K562 (cell line): ENCODE data around the gene GSS. TPM values are rescaled to one million over a fixed set of nuclear protein-coding genes. Genes with fewer than 3 reads are reported as not detected.

Experiments used
- CBX2 ChIP-seq: fragments of 200-600 bp; sonication (generic); IDR thresholded peaks from one replicate; pipeline ENCODE4 v1.6.1; 2012; ENCODE audit warnings: mild to moderate bottlenecking, low read length, inconsistent platforms; ENCODE audit not compliant: insufficient read depth, poor library complexity, severe bottlenecking
- E2F5 ChIP-seq: sonication (generic); formaldehyde crosslinking; IDR thresholded peaks from 2 replicates; pipeline ENCODE4 v1.8.0; 2022; ENCODE audit warnings: mild to moderate bottlenecking, missing genetic modification reagents
- ELF4 ChIP-seq: fragments of 450-650 bp; formaldehyde crosslinking; IDR thresholded peaks from 2 replicates; pipeline ENCODE4 v1.4.0; 2022; ENCODE audit warnings: missing genetic modification characterization
- FOXA3 ChIP-seq, 2 experiments: fragments of 450-650 bp in 1 of 2; sonication (generic) in 1 of 2; formaldehyde crosslinking; IDR thresholded peaks in 1 of 2; conservative IDR thresholded peaks in 1 of 2; 2 replicates each; pipeline versions ENCODE4 v1.4.0 to v1.8.0; 2020 to 2022; ENCODE audit warnings: mild to moderate bottlenecking in 2 of 2, missing genetic modification reagents in 1 of 2
- HEY1 ChIP-seq: fragments of 250-450 bp; sonication (Bioruptor Pico); IDR thresholded peaks from 2 replicates; pipeline ENCODE4 v1.5.0; 2020; ENCODE audit warnings: mild to moderate bottlenecking, moderate library complexity, borderline replicate concordance
- NCOA2 ChIP-seq, 2 experiments: fragments of 450-650 bp; IDR thresholded peaks; 2 replicates each; pipeline ENCODE4 v1.6.1; 2018; ENCODE audit warnings: mild to moderate bottlenecking in 2 of 2, moderate library complexity in 1 of 2; ENCODE audit not compliant: partially characterized antibody in 2 of 2
- STAT6 ChIP-seq: sonication (generic); formaldehyde crosslinking; IDR thresholded peaks from 2 replicates; pipeline ENCODE4 v1.8.1; 2023; ENCODE audit warnings: mild to moderate bottlenecking, missing genetic modification reagents
- TFAM ChIP-seq: fragments of 250-450 bp; sonication (Bioruptor Pico); conservative IDR thresholded peaks from 2 replicates; pipeline ENCODE4 v1.5.0; 2021; ENCODE audit warnings: mild to moderate bottlenecking, moderate library complexity
- TFAP4 ChIP-seq: sonication (generic); formaldehyde crosslinking; IDR thresholded peaks from 2 replicates; pipeline ENCODE4 v1.8.0; 2022; ENCODE audit warnings: missing genetic modification reagents, mild to moderate bottlenecking, moderate library complexity, borderline replicate concordance
- ZNF778 ChIP-seq: fragments of 450-650 bp; formaldehyde crosslinking; IDR thresholded peaks from 2 replicates; pipeline ENCODE4 v1.4.0; 2020; ENCODE audit warnings: mild to moderate bottlenecking, moderate library complexity
- polyA plus RNA-seq, 8 experiments: library from polyadenylated mRNA; depleted of rRNA in 4 of 8; stranded (reverse) in 5 of 8; unstranded in 3 of 8; fragments of >200 nt; fragmentation: Nextera tagmentation in 2 of 8; fragmentation: Illumina TruSeq in 1 of 8; extraction: Ambion mirVana in 2 of 8; extraction: Trizol in 1 of 8; gene quantifications; 2 replicates each; pipeline versions ENCODE4 v1.2.1 to v1.2.3, GENCODE V29; 2011 to 2014; ENCODE audit warnings: inconsistent platforms in 1 of 8, missing spikeins in 1 of 8
- total RNA-seq, 7 experiments: library from RNA; depleted of rRNA in 6 of 7; stranded (reverse); fragments of >200 nt in 6 of 7; fragmentation: Illumina TruSeq in 2 of 7; extraction: Trizol in 2 of 7; gene quantifications; 2 replicates each; pipeline versions ENCODE4 v1.2.1 to v1.2.3, GENCODE V29; 2011 to 2021; ENCODE audit warnings: low replicate concordance in 1 of 7
- TF ChIP-seq, protein P1 (sequence below): fragments of 450-650 bp; IDR thresholded peaks from 2 replicates; pipeline ENCODE4 v1.6.1; 2016; ENCODE audit warnings: low read depth

The GSS gene
- total and polyA plus RNA-seq, 9 of the 15 experiments (the other 6 are each of a cell fraction or from before 2014, with no cell fraction given) = 18.4 to 165 (median 89.4) TPM

DNA sequence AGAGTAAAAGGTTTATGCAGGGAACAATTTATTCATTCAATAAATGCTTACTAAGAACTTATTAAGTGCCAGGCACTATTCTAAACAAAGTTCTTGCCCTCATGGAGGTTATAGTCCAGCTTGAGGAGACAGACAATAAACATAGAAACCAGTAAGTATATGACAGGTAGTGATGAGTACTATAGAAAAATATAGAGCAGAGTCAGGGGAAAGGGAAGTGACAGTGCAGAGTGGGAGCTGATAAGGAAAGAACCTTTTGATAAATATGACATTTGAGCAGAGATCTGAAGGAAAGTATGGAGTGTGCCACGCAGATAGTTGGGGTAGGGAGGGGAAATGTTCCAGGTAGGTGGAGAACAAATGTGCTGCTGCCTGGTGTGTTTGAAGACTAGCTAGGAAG, 67.1 kb downstream of the GSS start (continued):
- TF ChIP-seq, protein P1, sequence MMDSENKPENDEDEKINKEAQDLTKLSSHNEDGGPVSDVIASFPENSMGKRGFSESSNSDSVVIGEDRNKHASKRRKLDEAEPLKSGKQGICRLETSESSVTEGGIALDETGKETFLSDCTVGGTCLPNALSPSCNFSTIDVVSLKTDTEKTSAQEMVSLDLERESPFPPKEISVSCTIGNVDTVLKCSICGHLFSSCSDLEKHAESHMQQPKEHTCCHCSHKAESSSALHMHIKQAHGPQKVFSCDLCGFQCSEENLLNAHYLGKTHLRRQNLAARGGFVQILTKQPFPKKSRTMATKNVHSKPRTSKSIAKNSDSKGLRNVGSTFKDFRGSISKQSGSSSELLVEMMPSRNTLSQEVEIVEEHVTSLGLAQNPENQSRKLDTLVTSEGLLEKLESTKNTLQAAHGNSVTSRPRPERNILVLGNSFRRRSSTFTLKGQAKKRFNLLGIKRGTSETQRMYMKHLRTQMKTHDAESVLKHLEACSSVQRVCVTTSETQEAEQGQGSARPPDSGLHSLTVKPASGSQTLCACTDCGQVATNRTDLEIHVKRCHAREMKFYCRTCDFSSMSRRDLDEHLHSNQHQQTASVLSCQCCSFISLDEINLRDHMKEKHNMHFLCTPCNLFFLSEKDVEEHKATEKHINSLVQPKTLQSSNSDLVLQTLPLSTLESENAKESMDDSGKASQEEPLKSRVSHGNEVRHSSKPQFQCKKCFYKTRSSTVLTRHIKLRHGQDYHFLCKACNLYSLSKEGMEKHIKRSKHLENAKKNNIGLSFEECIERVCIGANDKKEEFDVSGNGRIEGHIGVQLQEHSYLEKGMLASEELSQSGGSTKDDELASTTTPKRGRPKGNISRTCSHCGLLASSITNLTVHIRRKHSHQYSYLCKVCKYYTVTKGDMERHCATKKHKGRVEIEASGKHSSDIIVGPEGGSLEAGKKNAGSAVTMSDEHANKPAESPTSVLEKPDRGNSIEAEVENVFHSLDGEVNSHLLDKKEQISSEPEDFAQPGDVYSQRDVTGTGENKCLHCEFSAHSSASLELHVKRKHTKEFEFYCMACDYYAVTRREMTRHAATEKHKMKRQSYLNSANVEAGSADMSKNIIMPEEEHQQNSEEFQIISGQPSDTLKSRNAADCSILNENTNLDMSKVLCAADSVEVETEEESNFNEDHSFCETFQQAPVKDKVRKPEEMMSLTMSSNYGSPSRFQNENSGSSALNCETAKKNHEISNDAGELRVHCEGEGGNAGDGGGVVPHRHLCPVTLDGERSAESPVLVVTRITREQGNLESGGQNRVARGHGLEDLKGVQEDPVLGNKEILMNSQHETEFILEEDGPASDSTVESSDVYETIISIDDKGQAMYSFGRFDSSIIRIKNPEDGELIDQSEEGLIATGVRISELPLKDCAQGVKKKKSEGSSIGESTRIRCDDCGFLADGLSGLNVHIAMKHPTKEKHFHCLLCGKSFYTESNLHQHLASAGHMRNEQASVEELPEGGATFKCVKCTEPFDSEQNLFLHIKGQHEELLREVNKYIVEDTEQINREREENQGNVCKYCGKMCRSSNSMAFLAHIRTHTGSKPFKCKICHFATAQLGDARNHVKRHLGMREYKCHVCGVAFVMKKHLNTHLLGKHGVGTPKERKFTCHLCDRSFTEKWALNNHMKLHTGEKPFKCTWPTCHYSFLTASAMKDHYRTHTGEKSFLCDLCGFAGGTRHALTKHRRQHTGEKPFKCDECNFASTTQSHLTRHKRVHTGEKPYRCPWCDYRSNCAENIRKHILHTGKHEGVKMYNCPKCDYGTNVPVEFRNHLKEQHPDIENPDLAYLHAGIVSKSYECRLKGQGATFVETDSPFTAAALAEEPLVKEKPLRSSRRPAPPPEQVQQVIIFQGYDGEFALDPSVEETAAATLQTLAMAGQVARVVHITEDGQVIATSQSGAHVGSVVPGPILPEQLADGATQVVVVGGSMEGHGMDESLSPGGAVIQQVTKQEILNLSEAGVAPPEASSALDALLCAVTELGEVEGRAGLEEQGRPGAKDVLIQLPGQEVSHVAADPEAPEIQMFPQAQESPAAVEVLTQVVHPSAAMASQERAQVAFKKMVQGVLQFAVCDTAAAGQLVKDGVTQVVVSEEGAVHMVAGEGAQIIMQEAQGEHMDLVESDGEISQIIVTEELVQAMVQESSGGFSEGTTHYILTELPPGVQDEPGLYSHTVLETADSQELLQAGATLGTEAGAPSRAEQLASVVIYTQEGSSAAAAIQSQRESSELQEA = no peak
- TF ChIP-seq TFAM (CRISPR knock-in tag) (no peak), ELF4 (no peak), HEY1 (no peak), STAT6 (CRISPR knock-in tag) (no peak), CBX2 (no peak), FOXA3 (CRISPR knock-in tag; conservative IDR thresholded peaks at IDR 0.05 in 1 of 2, IDR thresholded peaks at IDR 0.05 in 1 of 2) (no peak; a peak in 1 of 4 replicates), E2F5 (no peak), TFAP4 (CRISPR knock-in tag) (no peak), NCOA2 (IDR thresholded peaks at IDR 0.05; ENCODE audit: partially characterized antibody in 2 of 2) (no peak), ZNF778 (CRISPR knock-in tag) (no peak)
